ENCODE data around the gene CERS6. TPM values are rescaled to one million over a fixed set of nuclear protein-coding genes. Genes with fewer than 3 reads are reported as not detected.
A peak's percentile ranks its signal among the peaks of the same experiment; 100 is the strongest.

Gene CERS6
- total and polyA plus RNA-seq, 2 of the 8 experiments (the other 6 are each of a cell fraction or from before 2014, with no cell fraction given) = 6.8 to 28.2 TPM

DNA sequence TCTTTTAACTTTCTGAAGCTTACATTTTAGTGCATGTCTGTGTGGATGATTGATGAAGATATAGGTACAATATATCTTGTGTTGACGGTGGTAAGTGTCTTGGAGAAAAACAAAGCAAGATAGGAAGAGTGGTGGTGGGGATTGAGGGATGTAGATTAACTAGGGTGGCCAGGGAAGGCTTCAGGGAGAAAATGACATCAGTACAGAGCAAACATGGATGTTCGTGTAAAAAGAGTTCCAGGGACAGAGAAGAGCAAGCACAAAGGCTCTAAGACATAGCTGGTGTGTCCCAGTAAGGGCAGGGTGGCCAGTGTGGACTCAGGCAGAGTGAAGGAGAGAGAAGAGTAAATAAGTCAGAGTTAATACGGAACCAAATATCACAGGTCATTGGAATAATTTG is 2.7 kb upstream of the CERS6 start:
- no peak overlapping the region for H2BK15ac ChIP-seq (ENCODE audit: low read length)
- no peaks in the 10 kb centered on the region; a peak in 1 of 7 replicates for H3K27me3 ChIP-seq (replicated peaks in 1 of 4; ENCODE audit: control insufficient read depth in 3 of 4, extremely low read depth in 1 of 4, insufficient read depth in 3 of 4, low read length in 3 of 4)
- H3K4me3 ChIP-seq (ENCODE audit: extremely low read depth in 1 of 4, insufficient read depth in 2 of 4, low read depth in 3 of 4, low read length in 4 of 4) = no peak overlapping the region
- FAIRE-seq (no peak), DNase-seq (ENCODE audit: low read depth in 1 of 2, low spot score in 2 of 2) (no peak)
- no peak overlapping the region for H3K9ac ChIP-seq (replicated peaks in 1 of 4; ENCODE audit: extremely low read depth in 1 of 4, low read depth in 3 of 4, low read length in 3 of 4)
- TF ChIP-seq HDAC2 (IDR thresholded peaks at IDR 0.05; ENCODE audit: borderline replicate concordance in 1 of 2, low read depth in 2 of 2, low read length in 2 of 2) (no peak), TAF7 (optimal IDR thresholded peaks at IDR 0.05; ENCODE audit: borderline replicate concordance, low read depth, low read length) (peak; percentile 58), CHD1 (IDR thresholded peaks at IDR 0.05; ENCODE audit: low read depth, low read length) (no peak), CBX5 (IDR thresholded peaks at IDR 0.05; ENCODE audit: low read depth, low read length) (no peak), RAD21 (IDR thresholded peaks at IDR 0.05 in 1 of 2, conservative IDR thresholded peaks at IDR 0.05 in 1 of 2; ENCODE audit: low read depth in 2 of 2, low read length in 2 of 2) (no peak), POLR2A (IDR thresholded peaks at IDR 0.05; ENCODE audit: control extremely low read depth in 1 of 2, low read depth in 2 of 2, low read length in 2 of 2) (peak in 1 of 2 experiments; percentile 62; a peak in 1 of 3 replicates), POLR2AphosphoS5 (IDR thresholded peaks at IDR 0.05; ENCODE audit: low read depth, low read length) (peak; percentile 57; the same call in 1 of the 2 replicates)
- TF ChIP-seq, protein P1, sequence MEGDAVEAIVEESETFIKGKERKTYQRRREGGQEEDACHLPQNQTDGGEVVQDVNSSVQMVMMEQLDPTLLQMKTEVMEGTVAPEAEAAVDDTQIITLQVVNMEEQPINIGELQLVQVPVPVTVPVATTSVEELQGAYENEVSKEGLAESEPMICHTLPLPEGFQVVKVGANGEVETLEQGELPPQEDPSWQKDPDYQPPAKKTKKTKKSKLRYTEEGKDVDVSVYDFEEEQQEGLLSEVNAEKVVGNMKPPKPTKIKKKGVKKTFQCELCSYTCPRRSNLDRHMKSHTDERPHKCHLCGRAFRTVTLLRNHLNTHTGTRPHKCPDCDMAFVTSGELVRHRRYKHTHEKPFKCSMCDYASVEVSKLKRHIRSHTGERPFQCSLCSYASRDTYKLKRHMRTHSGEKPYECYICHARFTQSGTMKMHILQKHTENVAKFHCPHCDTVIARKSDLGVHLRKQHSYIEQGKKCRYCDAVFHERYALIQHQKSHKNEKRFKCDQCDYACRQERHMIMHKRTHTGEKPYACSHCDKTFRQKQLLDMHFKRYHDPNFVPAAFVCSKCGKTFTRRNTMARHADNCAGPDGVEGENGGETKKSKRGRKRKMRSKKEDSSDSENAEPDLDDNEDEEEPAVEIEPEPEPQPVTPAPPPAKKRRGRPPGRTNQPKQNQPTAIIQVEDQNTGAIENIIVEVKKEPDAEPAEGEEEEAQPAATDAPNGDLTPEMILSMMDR (IDR thresholded peaks at IDR 0.05; ENCODE audit: control extremely low read depth in 1 of 3, insufficient read depth in 1 of 3, low read depth in 1 of 3, low read length in 3 of 3) = no peak
- no peak overlapping the region for H4K8ac ChIP-seq (ENCODE audit: extremely low read depth, insufficient read depth, low read length)
- no peak overlapping the region for H2BK20ac ChIP-seq (ENCODE audit: low read length)
- peaks cover 0 to 3% of the 10 kb centered on the region in 2 experiments; a peak in 1 of 4 replicates for H3K9me3 ChIP-seq (ENCODE audit: insufficient read depth in 2 of 2, low read depth in 1 of 2, low read length in 1 of 2)
- H3K4me2 ChIP-seq (ENCODE audit: insufficient read depth in 1 of 2, low read depth in 2 of 2, low read length in 2 of 2) = no peak overlapping the region
- H2AFZ ChIP-seq (ENCODE audit: low read length) = no peak overlapping the region
- H2BK120ac ChIP-seq (replicated peaks; ENCODE audit: low read depth, low read length) = no peak overlapping the region
- H3K79me1 ChIP-seq (ENCODE audit: low read depth, low read length) = no peaks in the 10 kb centered on the region
- no peak overlapping the region for H3K27ac ChIP-seq (ENCODE audit: low read depth, low read length)
- peaks cover under 1 to 5% of the 10 kb centered on the region in 2 experiments for H4K20me1 ChIP-seq (replicated peaks in 1 of 2; ENCODE audit: control insufficient read depth in 1 of 2, insufficient read depth in 2 of 2, low read length in 2 of 2)
- H3K36me3 ChIP-seq (ENCODE audit: control insufficient read depth in 2 of 4, insufficient read depth in 4 of 4, low read length in 3 of 4) = no peaks in the 10 kb centered on the region
- peaks cover 0 to 16% of the 10 kb centered on the region in 2 experiments; a peak in 3 of 4 replicates for H3K79me2 ChIP-seq (ENCODE audit: control insufficient read depth in 1 of 2, insufficient read depth in 2 of 2, low read length in 2 of 2)
- no peak overlapping the region for H3K23ac ChIP-seq (ENCODE audit: insufficient read length)
- ChIA-PET POLR2A (ENCODE audit: partially characterized antibody) (no interaction called here), CTCF (ENCODE audit: partially characterized antibody) (interaction anchor here (0.7 to 1.4 kb wide), 3 partner anchors 41 to 247 kb away, joined by 3 to 4 read pairs (median 3); no protein-coding TSS in a partner anchor)
- no peak overlapping the region for H2AK5ac ChIP-seq (ENCODE audit: low read depth, low read length)
- WGBS, 2 experiments (ENCODE audit: extremely low coverage in 1 of 2, insufficient coverage in 1 of 2, insufficient read length in 1 of 2, insufficient replicate concordance in 2 of 2, low coverage in 1 of 2, low lambda C conversion rate in 2 of 2, missing lambda C conversion rate in 1 of 2) = 93% methylated on average over 3 of the region's 3 CpGs; no CpG with 5 or more reads in 1 of the 2 experiments
- no peak overlapping the region for H3K18ac ChIP-seq (ENCODE audit: extremely low read depth, low read length)
- H2BK12ac ChIP-seq (ENCODE audit: low read depth, low read length) = no peak overlapping the region
- no peak overlapping the region for H4K5ac ChIP-seq (ENCODE audit: insufficient read length, low read depth, low read length)
- no peak overlapping the region for H3K56ac ChIP-seq (replicated peaks; ENCODE audit: insufficient read length, low read depth, low read length)
- H3K4ac ChIP-seq (replicated peaks; ENCODE audit: insufficient read length, low read depth, low read length) = no peak overlapping the region
- H3K14ac ChIP-seq (ENCODE audit: insufficient read length) = no peak overlapping the region
- H3K23me2 ChIP-seq (ENCODE audit: low read depth, low read length) = peaks cover 12% of the 10 kb centered on the region
- no peak overlapping the region for H2BK5ac ChIP-seq (ENCODE audit: low read depth, low read length)
- no peak overlapping the region for H4K91ac ChIP-seq (replicated peaks; ENCODE audit: insufficient read length, low read length)
- H3K4me1 ChIP-seq (replicated peaks in 1 of 4; ENCODE audit: control insufficient read depth in 3 of 4, insufficient read depth in 4 of 4, low read length in 3 of 4) = peaks cover 0 to 5% (median 3%) of the 10 kb centered on the region in 4 experiments; a peak in 5 of 7 replicates
